Mucosa of gallbladder (tissue), 1 donor: ENCODE results near the gene DNM3. TPM values are rescaled to one million over a fixed set of nuclear protein-coding genes. Genes with fewer than 3 reads are reported as not detected.

Experiments
- DNase-seq: peaks from one replicate; pipeline ENCODE4 v3.0.0-alpha.2; 2020; ENCODE audit warnings: low spot score
- total RNA-seq: library from RNA; stranded (reverse); gene quantifications from one replicate; pipeline ENCODE4 v1.2.1, GENCODE V29; 2021
- donor health status: DM: no; HTN: no; CAD: no.

Gene DNM3
- total RNA-seq, 1 donor from 2014 or later = 2.8 TPM

GRCh38 chr1:172140072-172140471, 298.8 kb downstream of the DNM3 start:
- no peak for DNase-seq

- DNase-seq = no peak
Measured at GRCh38 chr1:172140591-172140990, 299.3 kb downstream of the DNM3 start.

GRCh38 chr1:172141341-172141881, 300.1 kb downstream of the DNM3 start:
- DNase-seq = no peak

- no peak for DNase-seq
Measured at GRCh38 chr1:172142324-172142723, 301.0 kb downstream of the DNM3 start.

- no peak for DNase-seq
Measured at GRCh38 chr1:172143384-172144055, 302.2 kb downstream of the DNM3 start.

GRCh38 chr1:172144445-172145061, 303.3 kb downstream of the DNM3 start:
- peak; percentile 76 for DNase-seq

GRCh38 chr1:172145231-172145651, 303.9 kb downstream of the DNM3 start:
- DNase-seq = no peak

- DNase-seq = no peak
Measured at GRCh38 chr1:172145656-172146055, 304.4 kb downstream of the DNM3 start.

GRCh38 chr1:172146141-172146850, 305.0 kb downstream of the DNM3 start:
- DNase-seq = no peak

- no peak for DNase-seq
Measured at GRCh38 chr1:172147541-172147940, 306.2 kb downstream of the DNM3 start.

GRCh38 chr1:172148213-172148612, 306.9 kb downstream of the DNM3 start:
- no peak for DNase-seq

GRCh38 chr1:172148707-172149106, 307.4 kb downstream of the DNM3 start:
- no peak for DNase-seq

GRCh38 chr1:172149346-172149745, 308.0 kb downstream of the DNM3 start:
- no peak for DNase-seq

- no peak for DNase-seq
Measured at GRCh38 chr1:172154551-172154950, 313.3 kb downstream of the DNM3 start.

GRCh38 chr1:172155766-172156165, 314.5 kb downstream of the DNM3 start:
- DNase-seq = no peak

- DNase-seq = no peak
Measured at GRCh38 chr1:172162236-172162635, 320.9 kb downstream of the DNM3 start.

- no peak for DNase-seq
Measured at GRCh38 chr1:172163498-172164215, 322.4 kb downstream of the DNM3 start.

- no peak for DNase-seq
Measured at GRCh38 chr1:172165403-172165802, 324.1 kb downstream of the DNM3 start.

GRCh38 chr1:172167796-172168596, 326.7 kb downstream of the DNM3 start:
- DNase-seq = peak; percentile 15

- DNase-seq = no peak
Measured at GRCh38 chr1:172168597-172168872, 327.2 kb downstream of the DNM3 start.

GRCh38 chr1:172169836-172170235, 328.5 kb downstream of the DNM3 start:
- no peak for DNase-seq
